HG02610 (cell line): ENCODE data around the gene CCDC197.

Source experiments
- ATAC-seq: cut with Tn5 transposase; IDR thresholded peaks from one replicate; pipeline ENCODE4 v1.9.1; 2021; ENCODE audit warnings: mild to moderate bottlenecking, moderate library complexity; ENCODE audit not compliant: unreplicated experiment

The CCDC197 gene

GRCh38 chr14:94054936-94055335 is 57.8 kb downstream of the CCDC197 start:
- no peak for ATAC-seq

- ATAC-seq, result peak; percentile 82
These were observed 59.6 kb downstream of the CCDC197 start for GRCh38 chr14:94056579-94057308.

GRCh38 chr14:94058128-94058673 is 61.1 kb downstream of the CCDC197 start:
- ATAC-seq, result no peak
